HEK293T (cell line): ENCODE measurements around the gene L3MBTL3.

Experiments used
- FOXK2 ChIP-seq: fragments of 450-650 bp; IDR thresholded peaks from 2 replicates; pipeline ENCODE4 v1.6.1; 2016; ENCODE audit warnings: mild to moderate bottlenecking
- FOXM1 ChIP-seq: fragments of 450-650 bp; IDR thresholded peaks from 2 replicates; pipeline ENCODE4 v1.6.1; 2017; ENCODE audit warnings: mild to moderate bottlenecking, borderline replicate concordance
- SUZ12 ChIP-seq: fragments of 450-650 bp; IDR thresholded peaks from 2 replicates; pipeline ENCODE4 v1.6.1; 2016; ENCODE audit warnings: mild to moderate bottlenecking

DNA sequence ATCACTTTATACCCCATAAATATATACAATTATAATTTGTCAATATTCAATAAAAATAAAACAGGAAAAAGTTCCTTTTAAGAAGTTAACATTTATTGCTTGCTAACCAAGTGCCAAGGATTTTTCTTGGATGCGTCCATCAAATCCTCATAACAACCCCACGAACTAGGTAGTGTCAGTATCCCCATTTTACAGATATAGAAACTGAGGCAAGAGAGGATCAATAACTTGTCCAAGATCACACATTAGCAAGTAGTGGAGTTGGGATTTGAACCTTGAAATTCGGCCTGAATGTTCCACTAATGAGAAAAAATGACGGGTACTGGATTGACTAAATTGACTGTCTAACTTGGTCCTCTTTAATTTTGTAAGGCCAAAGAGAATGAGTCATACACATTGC is 5.7 kb upstream of the L3MBTL3 start:
- TF ChIP-seq FOXM1 (no peak), SUZ12 (no peak), FOXK2 (no peak)
